CD8-positive, alpha-beta memory T cell (primary cell): ENCODE data around the gene EEF2KMT. TPM values are rescaled to one million over a fixed set of nuclear protein-coding genes. Genes with fewer than 3 reads are reported as not detected.
"Not testable (repeated sequence)": the region's sequence is repeated elsewhere in the genome, so short reads cannot be mapped to it uniquely, and the experiment has no call there.

Source experiments
- CTCF ChIA-PET: fragments of 350-600 bp; sonication (Branson Sonifier 250); formaldehyde crosslinking; loops from one replicate; lab custom pipeline; 2021; ENCODE audit warnings: antibody characterized with exemption; lab: Charles Lee
- POLR2A ChIA-PET: fragments of 350-600 bp; sonication (Branson Sonifier 250); formaldehyde crosslinking; loops from one replicate; lab custom pipeline; 2021; ENCODE audit warnings: antibody characterized with exemption; lab: Charles Lee
- DNase-seq, 5 donors: peaks; one replicate each; pipeline versions ENCODE4 v3.0.0 to v3.0.0-alpha.2; 2020 to 2022; ENCODE audit warnings: mixed read lengths in 1 of 5
- H3K27ac ChIP-seq: one replicate; pipeline ENCODE4 v1.7.0; 2013; ENCODE audit warnings: low read depth, mild to moderate bottlenecking, low read length, moderate library complexity
- H3K27me3 ChIP-seq: 2 replicates; pipeline ENCODE4 v1.7.0; 2013; ENCODE audit warnings: low read length, mild to moderate bottlenecking; ENCODE audit not compliant: insufficient read depth, poor library complexity, severe bottlenecking
- H3K36me3 ChIP-seq: 2 replicates; pipeline ENCODE4 v1.7.0; 2013; ENCODE audit warnings: mild to moderate bottlenecking, low read length, moderate library complexity; ENCODE audit not compliant: insufficient read depth
- H3K4me1 ChIP-seq: 2 replicates; pipeline ENCODE4 v1.7.0; 2013; ENCODE audit warnings: mild to moderate bottlenecking, low read length, moderate library complexity; ENCODE audit not compliant: insufficient read depth
- H3K4me3 ChIP-seq: 2 replicates; pipeline ENCODE4 v1.7.0; 2013; ENCODE audit warnings: mild to moderate bottlenecking, low read length
- H3K9me3 ChIP-seq: 2 replicates; pipeline ENCODE4 v1.7.0; 2013; ENCODE audit warnings: mild to moderate bottlenecking, low read length
- H3K27ac Mint-ChIP-seq, 8 donors: one replicate each; pipeline ENCODE4 v1.8.0; 2020 to 2021; ENCODE audit warnings: mixed read lengths in 8 of 8, mild to moderate bottlenecking in 6 of 8, inconsistent platforms in 3 of 8, moderate library complexity in 3 of 8
- H3K27me3 Mint-ChIP-seq, 2 donors: one replicate each; pipeline ENCODE4 v1.8.0; 2020 to 2021; ENCODE audit warnings: mixed read lengths in 2 of 2, mild to moderate bottlenecking in 1 of 2, moderate library complexity in 1 of 2
- H3K36me3 Mint-ChIP-seq, 3 donors: one replicate each; pipeline ENCODE4 v1.8.0; 2020 to 2021; ENCODE audit warnings: mixed read lengths in 3 of 3, inconsistent platforms in 1 of 3, mild to moderate bottlenecking in 1 of 3
- H3K4me1 Mint-ChIP-seq, 3 donors: one replicate each; pipeline ENCODE4 v1.8.0; 2020 to 2021; ENCODE audit warnings: mixed read lengths in 3 of 3, inconsistent platforms in 1 of 3, mild to moderate bottlenecking in 1 of 3
- H3K4me3 Mint-ChIP-seq, 7 donors: one replicate each; pipeline ENCODE4 v1.8.0; 2020 to 2021; ENCODE audit warnings: mixed read lengths in 7 of 7, mild to moderate bottlenecking in 6 of 7, moderate library complexity in 4 of 7, inconsistent platforms in 2 of 7
- H3K9me3 Mint-ChIP-seq, 5 donors: one replicate each; pipeline ENCODE4 v1.8.0; 2020 to 2022; ENCODE audit warnings: mixed read lengths in 5 of 5, mild to moderate bottlenecking in 3 of 5, moderate library complexity in 2 of 5, inconsistent platforms in 1 of 5
- polyA plus RNA-seq: library from polyadenylated mRNA; unstranded; fragments of 300-500 nt; fragmentation: Illumina TruSeq; gene quantifications from one replicate; pipeline ENCODE4 v1.2.3, GENCODE V29; 2021
- total RNA-seq, 2 experiments: library from RNA; stranded (reverse); gene quantifications; one replicate each; pipeline ENCODE4 v1.2.3, GENCODE V29; 2021

EEF2KMT gene
- total and polyA plus RNA-seq, 3 experiments from 2014 or later: 17.1 to 30.9 (median 29.1) TPM

DNA sequence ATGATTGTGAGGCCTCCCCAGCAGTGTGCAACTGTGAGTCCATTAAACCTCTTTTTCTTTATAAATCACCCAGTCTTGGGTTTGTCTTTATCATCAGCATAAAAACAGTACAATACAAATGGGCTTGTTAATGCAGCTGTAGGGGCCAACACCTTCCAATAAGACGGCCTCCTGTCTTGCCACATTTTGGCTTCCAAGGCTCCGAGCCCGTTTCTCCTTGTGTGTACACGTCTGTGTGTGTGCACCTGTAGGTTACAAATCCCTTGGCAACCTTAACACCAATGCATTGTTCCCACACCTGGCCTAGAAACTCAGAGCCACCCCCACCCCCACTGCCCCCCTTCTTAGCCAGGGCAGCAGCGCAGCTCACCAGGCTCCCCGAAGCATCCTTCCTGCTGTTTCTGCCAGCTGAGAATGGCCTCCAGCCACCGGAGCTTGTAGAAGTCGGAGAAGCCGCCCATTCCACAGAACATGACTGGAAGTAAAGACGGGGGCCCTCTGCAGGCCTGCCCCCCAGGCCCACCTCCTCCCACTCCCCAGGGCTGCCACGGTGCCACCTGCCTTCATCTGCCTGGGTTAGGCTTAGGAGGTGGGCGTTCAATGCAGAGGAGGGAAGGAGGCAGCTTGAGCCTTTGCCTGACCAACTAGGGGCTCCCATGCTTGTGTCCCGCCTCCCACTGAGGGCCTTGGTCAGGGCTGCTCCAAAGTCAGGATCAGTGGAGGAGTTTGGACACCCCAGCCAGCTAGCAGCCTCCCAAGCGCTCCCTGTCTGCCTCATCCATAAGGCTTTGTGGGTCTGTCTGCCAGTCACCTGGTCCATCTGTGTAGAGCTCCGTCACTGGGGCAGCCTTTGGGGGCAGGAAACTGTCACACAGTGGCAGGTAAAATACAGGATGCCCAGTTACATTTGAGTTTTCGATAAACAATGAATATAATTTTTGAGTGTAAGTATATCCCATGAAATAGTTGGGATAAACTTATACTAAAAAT, 42.4 kb downstream of the EEF2KMT start:
- Histone ChIP-seq H3K4me1 (no peaks in the 10 kb centered on the region), H3K9me3 (no peaks in the 10 kb centered on the region), H3K4me3 (no peak overlapping the region), H3K27ac (no peak overlapping the region), H3K36me3 (no peaks in the 10 kb centered on the region), H3K27me3 (no peaks in the 10 kb centered on the region)
- CTCF ChIA-PET: interaction anchor here (1.4 to 1.9 kb wide), 2 partner anchors 17 to 38 kb away, joined by 4 to 10 read pairs; no protein-coding TSS in a partner anchor
- POLR2A ChIA-PET: no interaction called here
- H3K4me1 Mint-ChIP-seq: no peaks in the 10 kb centered on the region
- H3K27ac Mint-ChIP-seq: no peak overlapping the region
- no peak overlapping the region for H3K4me3 Mint-ChIP-seq
- DNase-seq: no peak
- peaks cover 0 to 4% (median 0%) of the 10 kb centered on the region in 5 donors for H3K9me3 Mint-ChIP-seq
- no peaks in the 10 kb centered on the region for H3K36me3 Mint-ChIP-seq
- no peaks in the 10 kb centered on the region for H3K27me3 Mint-ChIP-seq

DNA sequence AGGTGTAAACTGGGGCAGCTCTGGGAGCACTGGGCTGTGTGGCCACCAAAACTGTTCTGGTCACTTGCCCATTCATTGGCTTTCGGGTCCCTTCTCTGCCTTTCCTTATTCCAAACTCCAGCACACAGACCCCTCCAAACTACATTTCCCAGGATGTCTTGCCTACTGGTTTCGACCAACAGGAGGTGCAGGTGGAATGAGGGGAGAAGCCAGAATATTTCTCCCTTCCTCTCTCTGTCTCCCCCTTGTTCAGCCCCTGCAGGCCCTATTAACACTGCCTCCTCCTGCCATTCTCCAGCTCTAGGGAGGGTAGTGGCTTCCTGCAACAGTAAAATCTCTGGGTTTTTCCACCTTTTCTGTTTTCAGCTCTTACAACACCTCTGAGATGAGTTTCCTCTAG, 50.7 kb downstream of the EEF2KMT start:
- H3K9me3 ChIP-seq: no peaks in the 10 kb centered on the region
- Mint-ChIP-seq H3K4me1 (no peaks in the 10 kb centered on the region), H3K27ac (no peak overlapping the region), H3K4me3 (no peak overlapping the region), H3K27me3 (peaks cover 1 to 3% of the 10 kb centered on the region in 2 donors), H3K9me3 (peaks cover 0 to 4% (median 0%) of the 10 kb centered on the region in 5 donors), H3K36me3 (peaks cover 0 to 2% (median 0%) of the 10 kb centered on the region in 3 donors)
- ChIA-PET CTCF (interaction anchor here (0.6 kb wide), 1 partner anchor 14 kb away, joined by 3 read pairs; no protein-coding TSS in a partner anchor), POLR2A (no interaction called here)
- no peaks in the 10 kb centered on the region for H3K27me3 ChIP-seq
- no peak overlapping the region for H3K4me3 ChIP-seq
- H3K36me3 ChIP-seq: no peaks in the 10 kb centered on the region
- H3K4me1 ChIP-seq: no peaks in the 10 kb centered on the region
- peak in 1 of 5 donors; percentile 8 for DNase-seq
- no peak overlapping the region for H3K27ac ChIP-seq

DNA sequence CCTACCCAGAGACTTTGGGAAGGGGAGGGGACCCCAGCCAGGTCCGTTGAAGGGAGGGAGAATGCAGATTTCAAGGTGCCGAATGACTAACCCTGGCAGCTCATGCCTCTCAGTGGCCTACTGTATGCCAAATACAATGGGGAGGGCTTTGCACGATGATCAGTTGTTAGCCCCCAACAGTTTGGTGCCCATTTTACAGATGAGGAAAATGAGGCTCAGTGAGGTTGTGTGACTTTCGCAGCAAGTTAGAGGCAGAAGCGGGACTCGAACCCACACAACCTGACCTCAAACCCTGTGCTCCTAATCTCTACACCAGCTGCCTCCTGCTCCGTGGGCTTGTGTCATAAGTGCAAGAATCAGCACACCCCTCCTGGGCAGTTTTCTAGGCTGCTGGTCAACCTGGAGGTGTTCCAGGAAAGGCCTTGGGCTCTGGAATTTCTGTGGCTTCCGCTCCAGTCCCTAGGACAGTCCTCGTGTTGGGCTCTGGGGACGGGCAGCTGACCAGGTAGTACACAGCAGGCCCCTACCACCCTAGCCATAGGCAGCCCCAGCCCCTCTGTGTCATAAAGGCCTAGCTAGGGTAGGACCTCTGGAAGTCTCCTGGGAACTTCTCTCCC, 52.0 kb downstream of the EEF2KMT start:
- no peak overlapping the region for H3K4me3 Mint-ChIP-seq
- no peaks in the 10 kb centered on the region for H3K4me1 Mint-ChIP-seq
- H3K27me3 ChIP-seq: no peaks in the 10 kb centered on the region
- H3K27me3 Mint-ChIP-seq: peaks cover 3% of the 10 kb centered on the region in 2 donors
- H3K36me3 Mint-ChIP-seq: peaks cover 0 to 2% (median 0%) of the 10 kb centered on the region in 3 donors
- H3K27ac Mint-ChIP-seq: no peak overlapping the region
- no peak overlapping the region for H3K27ac ChIP-seq
- H3K4me3 ChIP-seq: no peak overlapping the region
- peaks cover 0 to 3% (median 0%) of the 10 kb centered on the region in 5 donors for H3K9me3 Mint-ChIP-seq
- ChIA-PET POLR2A (no interaction called here), CTCF (no interaction called here)
- DNase-seq: peak in 1 of 5 donors; percentile 21
- no peaks in the 10 kb centered on the region for H3K36me3 ChIP-seq
- no peaks in the 10 kb centered on the region for H3K4me1 ChIP-seq
- no peaks in the 10 kb centered on the region for H3K9me3 ChIP-seq

DNA sequence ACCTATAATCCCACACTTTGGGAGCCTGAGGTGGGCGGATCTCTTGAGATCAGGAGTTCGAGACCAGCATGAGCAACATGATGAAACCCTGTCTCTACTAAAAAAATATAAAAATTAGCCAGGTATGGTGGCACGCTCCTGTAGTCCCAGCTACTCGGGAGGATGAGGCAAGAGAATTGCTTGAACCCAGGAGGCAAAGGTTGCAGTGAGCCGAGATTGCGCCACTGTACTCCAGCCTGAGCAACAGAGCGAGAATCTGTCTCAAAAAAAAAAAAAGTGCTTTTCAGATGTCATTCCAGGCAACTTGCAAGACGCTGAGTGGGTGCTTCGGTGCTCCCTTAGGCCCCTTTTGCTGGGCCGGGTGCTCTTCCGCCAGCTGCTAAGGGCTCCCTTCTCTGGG, 53.0 kb downstream of the EEF2KMT start:
- DNase-seq, H3K27me3 Mint-ChIP-seq, POLR2A ChIA-PET, H3K27ac ChIP-seq, CTCF ChIA-PET, H3K36me3 Mint-ChIP-seq, H3K4me1 ChIP-seq, H3K9me3 ChIP-seq, H3K4me3 Mint-ChIP-seq, H3K4me3 ChIP-seq, H3K9me3 Mint-ChIP-seq, H3K36me3 ChIP-seq, H3K27me3 ChIP-seq, H3K4me1 Mint-ChIP-seq, H3K27ac Mint-ChIP-seq: not testable (repeated sequence)

DNA sequence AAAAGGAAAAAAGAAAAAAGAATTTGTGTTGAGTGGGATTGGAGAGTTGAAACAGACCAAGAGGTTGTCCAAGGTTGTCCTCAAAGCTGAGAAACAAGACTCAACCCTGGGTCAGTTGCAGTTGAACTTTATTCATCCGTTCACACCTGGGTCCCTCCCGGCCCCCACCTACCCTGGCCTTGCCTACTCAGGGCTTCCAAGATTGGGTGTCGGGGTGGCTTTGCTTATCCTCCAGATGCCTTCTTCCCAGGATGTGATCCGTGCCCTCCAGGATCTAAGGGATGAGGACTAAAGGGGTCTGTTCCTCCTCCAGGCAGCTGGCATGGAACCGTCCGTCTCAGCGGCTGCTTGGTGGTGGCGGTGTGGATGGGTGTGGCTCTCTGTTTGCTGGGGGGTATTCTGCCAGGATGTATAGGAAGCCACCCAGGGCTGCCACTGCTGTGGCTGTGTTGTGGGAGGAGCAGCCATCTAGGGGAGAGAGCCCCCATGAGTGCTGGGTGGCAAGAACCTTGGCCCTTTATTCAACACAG, 53.5 kb downstream of the EEF2KMT start:
- ChIA-PET POLR2A (no interaction called here), CTCF (no interaction called here)

DNA sequence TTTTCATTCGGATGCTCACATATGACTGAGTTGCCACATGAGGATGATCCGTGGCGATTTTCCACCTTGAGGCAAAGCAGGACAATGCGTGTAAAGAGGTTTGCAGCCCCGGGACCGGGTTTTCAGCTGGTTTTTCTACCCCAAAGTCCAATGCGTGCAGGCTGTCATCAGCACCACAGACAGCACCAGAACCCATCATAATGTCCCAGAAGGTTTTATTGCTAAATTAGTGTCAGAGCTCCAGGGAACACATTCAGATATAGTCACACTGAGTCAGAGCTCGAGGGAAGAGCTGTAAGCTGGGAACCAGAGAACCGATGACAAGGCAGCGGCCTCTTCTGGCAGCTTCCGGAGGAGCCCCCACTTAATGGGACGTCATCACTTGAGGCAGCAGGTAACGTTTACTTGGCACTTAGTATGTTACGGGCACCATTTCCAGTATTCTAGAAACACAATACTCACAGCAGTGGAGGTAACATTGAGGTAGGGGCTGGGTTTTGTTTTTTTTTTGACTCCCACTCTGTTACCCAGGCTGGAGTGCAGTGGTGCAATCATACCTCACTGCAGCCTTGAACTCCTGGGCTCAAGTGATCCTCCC, 54.9 kb downstream of the EEF2KMT start:
- CTCF ChIA-PET: no interaction called here
- no peaks in the 10 kb centered on the region for H3K9me3 ChIP-seq
- no peaks in the 10 kb centered on the region for H3K4me1 Mint-ChIP-seq
- H3K4me1 ChIP-seq: no peaks in the 10 kb centered on the region
- H3K9me3 Mint-ChIP-seq: no peaks in the 10 kb centered on the region
- H3K27me3 ChIP-seq: no peaks in the 10 kb centered on the region
- peaks cover 3 to 5% of the 10 kb centered on the region in 2 donors for H3K27me3 Mint-ChIP-seq
- no peaks in the 10 kb centered on the region for H3K36me3 ChIP-seq
- POLR2A ChIA-PET: no interaction called here
- peak in 1 of 5 donors; percentile 36 for DNase-seq
- H3K27ac ChIP-seq: no peak overlapping the region
- H3K36me3 Mint-ChIP-seq: no peaks in the 10 kb centered on the region
- no peak overlapping the region for H3K4me3 Mint-ChIP-seq
- H3K4me3 ChIP-seq: no peak overlapping the region
- no peak overlapping the region for H3K27ac Mint-ChIP-seq

More for the DNA sequence above, 53.5 kb downstream of the EEF2KMT start:
- Mint-ChIP-seq H3K36me3 (peaks cover 0 to 2% (median 0%) of the 10 kb centered on the region in 3 donors), H3K4me1 (no peaks in the 10 kb centered on the region), H3K27ac (no peak overlapping the region), H3K27me3 (peaks cover 3 to 5% of the 10 kb centered on the region in 2 donors), H3K9me3 (peaks cover 0 to 2% (median 0%) of the 10 kb centered on the region in 5 donors), H3K4me3 (no peak overlapping the region)
- no peak overlapping the region for H3K27ac ChIP-seq
- DNase-seq: no peak
- H3K36me3 ChIP-seq: no peaks in the 10 kb centered on the region
- no peaks in the 10 kb centered on the region for H3K4me1 ChIP-seq
- H3K9me3 ChIP-seq: no peaks in the 10 kb centered on the region
- no peaks in the 10 kb centered on the region for H3K27me3 ChIP-seq
- H3K4me3 ChIP-seq: no peak overlapping the region

DNA sequence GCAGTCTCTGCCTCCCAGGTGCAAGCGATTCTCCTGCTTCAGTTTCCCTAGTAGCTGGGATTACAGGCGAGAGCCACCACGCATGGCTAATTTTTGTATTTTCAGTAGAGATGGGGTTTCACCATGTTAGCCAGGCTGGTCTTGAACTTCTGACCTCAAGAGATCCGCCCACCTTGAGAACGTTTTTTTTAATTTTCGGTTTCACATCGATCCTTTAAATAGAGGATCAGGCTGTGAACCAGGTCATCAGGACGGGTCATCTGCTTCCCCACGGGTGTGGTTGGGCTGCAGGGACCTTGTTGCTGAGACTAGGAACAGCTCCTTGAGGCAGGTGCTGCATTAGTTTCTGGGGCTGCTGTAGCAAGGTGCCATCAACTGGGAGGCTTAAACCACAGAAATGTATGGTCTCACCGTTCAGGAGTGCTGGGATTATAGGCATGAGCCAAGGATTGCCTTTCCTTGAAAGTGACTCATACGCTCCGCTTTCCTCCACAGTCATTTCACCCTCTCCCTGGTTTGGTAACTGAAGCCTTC, 55.9 kb downstream of the EEF2KMT start:
- H3K9me3 Mint-ChIP-seq: no peaks in the 10 kb centered on the region
- H3K4me1 Mint-ChIP-seq: no peaks in the 10 kb centered on the region
- Histone ChIP-seq H3K4me3 (no peak overlapping the region), H3K9me3 (no peaks in the 10 kb centered on the region), H3K27me3 (no peaks in the 10 kb centered on the region), H3K4me1 (no peaks in the 10 kb centered on the region), H3K36me3 (no peaks in the 10 kb centered on the region), H3K27ac (no peak overlapping the region)
- CTCF ChIA-PET: no interaction called here
- no peak for DNase-seq
- POLR2A ChIA-PET: no interaction called here
- H3K4me3 Mint-ChIP-seq: no peak overlapping the region
- no peaks in the 10 kb centered on the region for H3K36me3 Mint-ChIP-seq
- H3K27ac Mint-ChIP-seq: no peak overlapping the region
- H3K27me3 Mint-ChIP-seq: peaks cover 0 to 5% of the 10 kb centered on the region in 2 donors
